GM18511 (cell line): Measurements from ENCODE around the gene TSTD1.
"Not testable (repeated sequence)": the region's sequence is repeated elsewhere in the genome, so short reads cannot be mapped to it uniquely, and the experiment has no call there.

Source experiments
- ATAC-seq: cut with Tn5 transposase; IDR thresholded peaks from one replicate; pipeline ENCODE4 v1.9.1; 2021; ENCODE audit warnings: mild to moderate bottlenecking, moderate library complexity; ENCODE audit not compliant: unreplicated experiment

The TSTD1 gene

GRCh38 chr1:161037661-161038522 is 872 bp downstream of the TSTD1 start:
- no peak for ATAC-seq

GRCh38 chr1:161033751-161034150 is 5.0 kb downstream of the TSTD1 start:
- no peak for ATAC-seq

GRCh38 chr1:161032409-161032808 is 6.4 kb downstream of the TSTD1 start:
- no peak for ATAC-seq

- ATAC-seq: no peak
These were observed 6.9 kb downstream of the TSTD1 start for GRCh38 chr1:161031874-161032273.

- not testable (repeated sequence) for ATAC-seq
These were observed 9.3 kb downstream of the TSTD1 start for GRCh38 chr1:161029466-161029865.

- not testable (repeated sequence) for ATAC-seq
These were observed 11.8 kb downstream of the TSTD1 start for GRCh38 chr1:161026954-161027353.

GRCh38 chr1:161022432-161022831 is 16.3 kb downstream of the TSTD1 start:
- ATAC-seq: not testable (repeated sequence)

GRCh38 chr1:161021970-161022353 is 16.8 kb downstream of the TSTD1 start:
- ATAC-seq: no peak

GRCh38 chr1:161021165-161021969 is 17.4 kb downstream of the TSTD1 start:
- ATAC-seq: peak; percentile 90

GRCh38 chr1:161020509-161021164 is 18.1 kb downstream of the TSTD1 start, which contains the start of gene F11R:
Gene F11R (minus strand): TSS chr1:161021152. CDS start chr1:161021073, 79 bp downstream.
- ATAC-seq: peak; percentile 57

- ATAC-seq: peak; percentile 8
These were observed 18.8 kb downstream of the TSTD1 start for GRCh38 chr1:161019751-161020495.

GRCh38 chr1:161019111-161019660 is 19.6 kb downstream of the TSTD1 start:
- ATAC-seq: not testable (repeated sequence)

GRCh38 chr1:161018631-161018930 is 20.2 kb downstream of the TSTD1 start:
- ATAC-seq: no peak

- no peak for ATAC-seq
These were observed 20.8 kb downstream of the TSTD1 start for GRCh38 chr1:161017756-161018630.

GRCh38 chr1:161017181-161017580 is 21.6 kb downstream of the TSTD1 start:
- ATAC-seq: not testable (repeated sequence)

- not testable (repeated sequence) for ATAC-seq
These were observed 22.1 kb downstream of the TSTD1 start for GRCh38 chr1:161016683-161017082.

- ATAC-seq: peak; percentile 96
These were observed 25.1 kb downstream of the TSTD1 start for GRCh38 chr1:161013488-161014230.

GRCh38 chr1:161013131-161013487 is 25.7 kb downstream of the TSTD1 start:
- ATAC-seq: no peak

GRCh38 chr1:161012420-161012819 is 26.3 kb downstream of the TSTD1 start:
- no peak for ATAC-seq
